H9 (cell line): ENCODE measurements around the gene KCND2. TPM values are rescaled to one million over a fixed set of nuclear protein-coding genes. Genes with fewer than 3 reads are reported as not detected.

Source experiments
- DNase-seq: peaks from one replicate; pipeline ENCODE4 v3.0.0-alpha.2; 2017
- H2AFZ ChIP-seq: one replicate; pipeline ENCODE4 v1.6.1; 2013; ENCODE audit warnings: mild to moderate bottlenecking, low read length, control low read depth, moderate library complexity
- H2AK5ac ChIP-seq: 2 replicates; pipeline ENCODE4 v1.6.1; 2013; ENCODE audit warnings: low read length, control low read depth, mixed read lengths; ENCODE audit not compliant: insufficient read length
- H2BK120ac ChIP-seq: one replicate; pipeline ENCODE4 v1.6.1; 2013; ENCODE audit warnings: low read depth, mild to moderate bottlenecking, low read length, control low read depth, inconsistent platforms; ENCODE audit not compliant: poor library complexity, severe bottlenecking
- H2BK12ac ChIP-seq: 2 replicates; pipeline ENCODE4 v1.6.1; 2013; ENCODE audit warnings: low read length, control low read depth, mixed read lengths, low read depth; ENCODE audit not compliant: insufficient read length
- H2BK15ac ChIP-seq: 2 replicates; pipeline ENCODE4 v1.6.1; 2013; ENCODE audit warnings: low read depth, low read length, control low read depth
- H2BK20ac ChIP-seq: one replicate; pipeline ENCODE4 v1.6.1; 2013; ENCODE audit warnings: low read depth, mild to moderate bottlenecking, low read length, control low read depth, inconsistent platforms; ENCODE audit not compliant: poor library complexity, severe bottlenecking
- H2BK5ac ChIP-seq: 2 replicates; pipeline ENCODE4 v1.6.1; 2013; ENCODE audit warnings: low read length, control low read depth, mixed read lengths; ENCODE audit not compliant: insufficient read length
- H3K14ac ChIP-seq: 2 replicates; pipeline ENCODE4 v1.6.1; 2013; ENCODE audit warnings: low read length, control low read depth; ENCODE audit not compliant: insufficient read depth
- H3K18ac ChIP-seq: 2 replicates; pipeline ENCODE4 v1.6.1; 2013; ENCODE audit warnings: low read depth, mild to moderate bottlenecking, mixed read lengths, low read length, control low read depth; ENCODE audit not compliant: insufficient read length
- H3K23ac ChIP-seq: 2 replicates; pipeline ENCODE4 v1.6.1; 2013; ENCODE audit warnings: low read length, control low read depth, mixed read lengths, low read depth; ENCODE audit not compliant: insufficient read length
- H3K23me2 ChIP-seq: 2 replicates; pipeline ENCODE4 v1.6.1; 2013; ENCODE audit warnings: low read depth, mild to moderate bottlenecking, mixed read lengths, low read length, control low read depth; ENCODE audit not compliant: insufficient read length, poor library complexity, severe bottlenecking
- H3K27ac ChIP-seq: 2 replicates; pipeline ENCODE4 v1.5.1; 2013; ENCODE audit warnings: low read length, control low read depth, mixed read lengths, low read depth; ENCODE audit not compliant: insufficient read length
- H3K27me3 ChIP-seq: 2 replicates; pipeline ENCODE4 v1.6.1; 2013; ENCODE audit warnings: low read length, control low read depth, inconsistent platforms; ENCODE audit not compliant: insufficient read depth
- H3K4ac ChIP-seq: 2 replicates; pipeline ENCODE4 v1.6.1; 2013; ENCODE audit warnings: low read depth, mild to moderate bottlenecking, control low read depth, inconsistent platforms, low read length, moderate library complexity
- H3K4me1 ChIP-seq: 2 replicates; pipeline ENCODE4 v1.6.1; 2013; ENCODE audit warnings: low read length, control low read depth, inconsistent platforms; ENCODE audit not compliant: insufficient read depth
- H3K4me2 ChIP-seq: 2 replicates; pipeline ENCODE4 v1.6.1; 2013; ENCODE audit warnings: low read length, control low read depth, mixed read lengths; ENCODE audit not compliant: insufficient read length, insufficient read depth
- H3K56ac ChIP-seq: 2 replicates; pipeline ENCODE4 v1.6.1; 2013; ENCODE audit warnings: low read depth, mild to moderate bottlenecking, mixed read lengths, low read length, control low read depth; ENCODE audit not compliant: insufficient read length
- H3K79me1 ChIP-seq: 2 replicates; pipeline ENCODE4 v1.6.1; 2013; ENCODE audit warnings: low read depth, mild to moderate bottlenecking, moderate library complexity, low read length, control low read depth, inconsistent platforms; ENCODE audit not compliant: insufficient read depth, poor library complexity, severe bottlenecking
- H3K79me2 ChIP-seq: 2 replicates; pipeline ENCODE4 v1.6.1; 2013; ENCODE audit warnings: low read length, control low read depth, inconsistent platforms; ENCODE audit not compliant: insufficient read depth
- H3K9ac ChIP-seq: 2 replicates; pipeline ENCODE4 v1.6.1; 2013; ENCODE audit warnings: low read length, control low read depth, mixed read lengths; ENCODE audit not compliant: insufficient read length; ENCODE audit errors: extremely low read depth
- H3K9me3 ChIP-seq: one replicate; pipeline ENCODE4 v1.6.1; 2013; ENCODE audit warnings: low read depth, low read length, inconsistent platforms; ENCODE audit not compliant: control insufficient read depth
- H3T11ph ChIP-seq: one replicate; pipeline ENCODE4 v1.6.1; 2013; ENCODE audit warnings: mild to moderate bottlenecking, low read length, control low read depth, inconsistent platforms
- H4K20me1 ChIP-seq: one replicate; pipeline ENCODE4 v1.6.1; 2013; ENCODE audit not compliant: control insufficient read depth, insufficient read length, insufficient read depth
- H4K5ac ChIP-seq: 2 replicates; pipeline ENCODE4 v1.6.1; 2013; ENCODE audit warnings: low read depth, mild to moderate bottlenecking, mixed read lengths, low read length, control low read depth; ENCODE audit not compliant: insufficient read length
- H4K8ac ChIP-seq: replicated peaks from 2 replicates; pipeline ENCODE4 v1.6.1; 2013; ENCODE audit warnings: low read length, control low read depth, mixed read lengths, low read depth; ENCODE audit not compliant: insufficient read length
- H4K91ac ChIP-seq: 2 replicates; pipeline ENCODE4 v1.6.1; 2013; ENCODE audit warnings: low read depth, mild to moderate bottlenecking, moderate library complexity, mixed read lengths, low read length, control low read depth; ENCODE audit not compliant: insufficient read length
- H3K27ac Mint-ChIP-seq, 3 experiments: 2 replicates in 2 of 3; 3 replicates in 1 of 3; pipeline ENCODE4 v1.8.0; 2020 to 2021; ENCODE audit warnings: mixed read lengths in 3 of 3, mild to moderate bottlenecking in 1 of 3, moderate library complexity in 1 of 3
- H3K27me3 Mint-ChIP-seq: 2 replicates; pipeline ENCODE4 v1.8.0; 2021; ENCODE audit warnings: low read depth, mild to moderate bottlenecking, moderate library complexity, mixed read lengths
- H3K36me3 Mint-ChIP-seq, 3 experiments: 2 replicates in 2 of 3; 3 replicates in 1 of 3; pipeline ENCODE4 v1.8.0; 2020 to 2021; ENCODE audit warnings: low read depth in 3 of 3, mixed read lengths in 3 of 3; ENCODE audit not compliant: insufficient read depth in 1 of 3
- H3K4me1 Mint-ChIP-seq, 2 experiments: 2 replicates each; pipeline ENCODE4 v1.8.0; 2020; ENCODE audit warnings: mixed read lengths in 2 of 2
- H3K4me3 Mint-ChIP-seq, 2 experiments: 2 replicates in 1 of 2; 3 replicates in 1 of 2; pipeline ENCODE4 v1.8.0; 2020 to 2021; ENCODE audit warnings: mild to moderate bottlenecking in 2 of 2, mixed read lengths in 2 of 2, moderate library complexity in 1 of 2
- H3K9me3 Mint-ChIP-seq, 2 experiments: 2 replicates in 1 of 2; 3 replicates in 1 of 2; pipeline ENCODE4 v1.8.0; 2020; ENCODE audit warnings: mild to moderate bottlenecking in 2 of 2, mixed read lengths in 2 of 2, moderate library complexity in 1 of 2
- CTCF ChIP-seq: fragments of 200-600 bp; sonication (generic); conservative IDR thresholded peaks from 3 replicates; pipeline ENCODE4 v1.8.0; 2021; ENCODE audit warnings: antibody characterized with exemption, mild to moderate bottlenecking
- WGBS: extraction: QIAGEN DNeasy Blood & Tissue Kit; methylation state at CpG from one replicate; pipeline ENCODE4 v1.1.7; 2013; ENCODE audit warnings: missing lambda C conversion rate, low lambda C conversion rate, mixed read lengths; ENCODE audit not compliant: insufficient read length; ENCODE audit errors: extremely low coverage; 5-methylcytosine and 5-hydroxymethylcytosine counted together
- total RNA-seq: library from RNA; stranded (reverse); gene quantifications from 2 replicates; pipeline ENCODE4 v1.2.1, GENCODE V29; 2021

KCND2 gene
- total RNA-seq, 1 experiment from 2014 or later: 6.4 TPM

- Histone ChIP-seq H3K4ac (no peak overlapping the region), H4K8ac (no peak overlapping the region), H3K23ac (no peak overlapping the region), H3K4me2 (no peak overlapping the region), H3K79me2 (no peaks in the 10 kb centered on the region), H2AK5ac (no peak overlapping the region), H2AFZ (no peak overlapping the region), H2BK12ac (no peak overlapping the region), H3K79me1 (no peaks in the 10 kb centered on the region), H3K9ac (no peak overlapping the region), H2BK15ac (no peak overlapping the region), H3K18ac (no peak overlapping the region), H2BK120ac (no peak overlapping the region), H4K91ac (no peak overlapping the region), H2BK5ac (no peak overlapping the region), H4K5ac (no peak overlapping the region), H3K56ac (no peak overlapping the region), H3K23me2 (no peaks in the 10 kb centered on the region), H3K27ac (no peak overlapping the region), H3K14ac (no peak overlapping the region), H3K9me3 (no peaks in the 10 kb centered on the region), H3K4me1 (no peaks in the 10 kb centered on the region; the same call in 1 of the 2 replicates), H3K27me3 (no peaks in the 10 kb centered on the region), H3T11ph (no peak overlapping the region), H4K20me1 (no peaks in the 10 kb centered on the region), H2BK20ac (no peak overlapping the region)
- Mint-ChIP-seq H3K27me3 (no peaks in the 10 kb centered on the region), H3K9me3 (no peaks in the 10 kb centered on the region), H3K27ac (0 out of 7 replicates have a peak overlapping the region, but pooled peaks of 1 of the 3 experiments have one; percentile 9), H3K36me3 (peaks cover 0 to 2% (median 0%) of the 10 kb centered on the region in 3 experiments; a peak in 1 of 7 replicates), H3K4me3 (no peak overlapping the region), H3K4me1 (peaks cover 15 to 23% of the 10 kb centered on the region in 2 experiments)
- DNase-seq: no peak
- no peak for TF ChIP-seq CTCF
- WGBS: no CpG with 5 or more reads among the region's 5 CpGs
Measured at GRCh38 chr7:120473352-120473751, 200.4 kb downstream of the KCND2 start.
